MV-4-11 (cell line): ENCODE measurements around the gene FOXO1.

ENCODE experiments used
- DNase-seq: peaks from one replicate; lab custom pipeline; 2025; lab: John Stamatoyannopoulos, UW

The FOXO1 gene

GRCh38 chr13:40635315-40635995 is 31.0 kb downstream of the FOXO1 start:
- no peak for DNase-seq

- no peak for DNase-seq
These were observed 33.5 kb downstream of the FOXO1 start for GRCh38 chr13:40632915-40633314.

GRCh38 chr13:40631605-40632004 is 34.8 kb downstream of the FOXO1 start:
- DNase-seq: no peak

- DNase-seq: peak; percentile 81
These were observed 36.6 kb downstream of the FOXO1 start for GRCh38 chr13:40629678-40630384.

GRCh38 chr13:40626977-40627376 is 39.5 kb downstream of the FOXO1 start:
- DNase-seq: no peak

GRCh38 chr13:40626561-40626960 is 39.9 kb downstream of the FOXO1 start:
- DNase-seq: peak; percentile 83

GRCh38 chr13:40624986-40625385 is 41.5 kb downstream of the FOXO1 start:
- DNase-seq: peak; percentile 29

- DNase-seq: no peak
These were observed 42.1 kb downstream of the FOXO1 start for GRCh38 chr13:40624383-40624782.

GRCh38 chr13:40622761-40623160 is 43.7 kb downstream of the FOXO1 start:
- no peak for DNase-seq

- no peak for DNase-seq
These were observed 44.2 kb downstream of the FOXO1 start for GRCh38 chr13:40622246-40622645.

GRCh38 chr13:40619479-40619814 is 47.0 kb downstream of the FOXO1 start:
- DNase-seq: peak; percentile 50

- no peak for DNase-seq
These were observed 47.6 kb downstream of the FOXO1 start for GRCh38 chr13:40618581-40619478.

- DNase-seq: no peak
These were observed 48.6 kb downstream of the FOXO1 start for GRCh38 chr13:40617801-40618356.

GRCh38 chr13:40615619-40616018 is 50.8 kb downstream of the FOXO1 start:
- no peak for DNase-seq

GRCh38 chr13:40613914-40614313 is 52.5 kb downstream of the FOXO1 start:
- DNase-seq: no peak

- DNase-seq: peak; percentile 22
These were observed 53.1 kb downstream of the FOXO1 start for GRCh38 chr13:40613192-40613818.

- no peak for DNase-seq
These were observed 54.4 kb downstream of the FOXO1 start for GRCh38 chr13:40612041-40612440.

GRCh38 chr13:40611635-40612034 is 54.8 kb downstream of the FOXO1 start:
- DNase-seq: no peak

GRCh38 chr13:40611004-40611403 is 55.4 kb downstream of the FOXO1 start:
- no peak for DNase-seq

GRCh38 chr13:40609972-40610726 is 56.3 kb downstream of the FOXO1 start:
- no peak for DNase-seq

GRCh38 chr13:40608308-40608707 is 58.1 kb downstream of the FOXO1 start:
- no peak for DNase-seq
